ENCODE results near the gene TADA3. TPM values are rescaled to one million over a fixed set of nuclear protein-coding genes. Genes with fewer than 3 reads are reported as not detected.

Gene TADA3
- total RNA-seq, 3 donors from 2014 or later: 66.1 to 73.4 (median 70.1) TPM

GRCh38 chr3:9765865-9766264, 26.4 kb downstream of the TADA3 start:
- Histone ChIP-seq H3K4me1 (peaks cover 0 to 3% of the 10 kb centered on the region in 2 donors), H3K9me3 (no peaks in the 10 kb centered on the region), H3K27ac (no peak overlapping the region), H3K4me3 (no peak overlapping the region), H3K27me3 (no peaks in the 10 kb centered on the region), H3K36me3 (no peaks in the 10 kb centered on the region)
- no peak for DNase-seq (ENCODE audit: low spot score in 2 of 2)
- no peak for TF ChIP-seq POLR2A (IDR thresholded peaks at IDR 0.05)
- TF ChIP-seq CTCF (IDR thresholded peaks at IDR 0.05): no peak
- TF ChIP-seq POLR2AphosphoS5 (IDR thresholded peaks at IDR 0.05): no peak
- intact Hi-C loops (cut with DNase I; ENCODE audit: low total_unique reads): no loop called here

GRCh38 chr3:9762871-9763270, 29.4 kb downstream of the TADA3 start:
- H3K4me1 ChIP-seq: no peaks in the 10 kb centered on the region
- no peak overlapping the region for H3K27ac ChIP-seq
- H3K4me3 ChIP-seq: no peak overlapping the region
- H3K9me3 ChIP-seq: no peaks in the 10 kb centered on the region
- DNase-seq (ENCODE audit: low spot score in 2 of 2): no peak
- no peak for TF ChIP-seq POLR2AphosphoS5 (IDR thresholded peaks at IDR 0.05)
- H3K36me3 ChIP-seq: no peaks in the 10 kb centered on the region
- intact Hi-C loops (cut with DNase I; ENCODE audit: low total_unique reads): no loop called here
- no peaks in the 10 kb centered on the region for H3K27me3 ChIP-seq

GRCh38 chr3:9761919-9762318, 30.4 kb downstream of the TADA3 start:
- Histone ChIP-seq H3K27me3 (no peaks in the 10 kb centered on the region), H3K4me3 (no peak overlapping the region), H3K36me3 (no peaks in the 10 kb centered on the region), H3K9me3 (no peaks in the 10 kb centered on the region), H3K27ac (no peak overlapping the region), H3K4me1 (no peaks in the 10 kb centered on the region)
- no peak for TF ChIP-seq CTCF (IDR thresholded peaks at IDR 0.05)
- no peak for TF ChIP-seq POLR2A (IDR thresholded peaks at IDR 0.05)
- TF ChIP-seq POLR2AphosphoS5 (IDR thresholded peaks at IDR 0.05): no peak
- intact Hi-C loops (cut with DNase I; ENCODE audit: low total_unique reads): no loop called here
- no peak for DNase-seq (ENCODE audit: low spot score in 2 of 2)

- intact Hi-C loops (cut with DNase I; ENCODE audit: low total_unique reads): no loop called here
These were observed 31.3 kb downstream of the TADA3 start for GRCh38 chr3:9760779-9761505.

GRCh38 chr3:9757427-9757826, 34.8 kb downstream of the TADA3 start:
- H3K4me1 ChIP-seq: no peaks in the 10 kb centered on the region
- no peaks in the 10 kb centered on the region for H3K27me3 ChIP-seq
- no peak for DNase-seq (ENCODE audit: low spot score in 2 of 2)
- no peaks in the 10 kb centered on the region for H3K36me3 ChIP-seq
- H3K27ac ChIP-seq: no peak overlapping the region
- H3K9me3 ChIP-seq: no peaks in the 10 kb centered on the region
- H3K4me3 ChIP-seq: no peak overlapping the region
- TF ChIP-seq POLR2AphosphoS5 (IDR thresholded peaks at IDR 0.05): no peak
- TF ChIP-seq CTCF (IDR thresholded peaks at IDR 0.05): no peak
- no peak for TF ChIP-seq POLR2A (IDR thresholded peaks at IDR 0.05)
- intact Hi-C loops (cut with DNase I; ENCODE audit: low total_unique reads): no loop called here

More at GRCh38 chr3:9760779-9761505, 31.3 kb downstream of the TADA3 start:
- no peak for TF ChIP-seq CTCF (IDR thresholded peaks at IDR 0.05)
- TF ChIP-seq POLR2AphosphoS5 (IDR thresholded peaks at IDR 0.05): no peak
- Histone ChIP-seq H3K36me3 (no peaks in the 10 kb centered on the region), H3K27me3 (no peaks in the 10 kb centered on the region), H3K4me3 (no peak overlapping the region), H3K9me3 (no peaks in the 10 kb centered on the region), H3K4me1 (no peaks in the 10 kb centered on the region), H3K27ac (no peak overlapping the region)
- no peak for DNase-seq (ENCODE audit: low spot score in 2 of 2)

All from breast epithelium (tissue), 4 donors.